ES-I3 (cell line): ENCODE data around the gene CLNK.
"Not testable (repeated sequence)": the region's sequence is repeated elsewhere in the genome, so short reads cannot be mapped to it uniquely, and the experiment has no call there.

Source experiments
- H3K36me3 ChIP-seq: 2 replicates; pipeline ENCODE4 v1.6.1; 2013; ENCODE audit warnings: mild to moderate bottlenecking, low read length, control low read depth, moderate library complexity; ENCODE audit not compliant: insufficient read depth
- H3K4me1 ChIP-seq: 2 replicates; pipeline ENCODE4 v1.6.1; 2013; ENCODE audit warnings: mild to moderate bottlenecking, control low read depth, low read length; ENCODE audit not compliant: insufficient read depth
- H3K9ac ChIP-seq: 2 replicates; pipeline ENCODE4 v1.6.1; 2013; ENCODE audit warnings: low read depth, mild to moderate bottlenecking, low read length, moderate library complexity
- H3K9me3 ChIP-seq: 2 replicates; pipeline ENCODE4 v1.6.1; 2013; ENCODE audit warnings: mild to moderate bottlenecking, low read length, moderate library complexity; ENCODE audit not compliant: control insufficient read depth, insufficient read depth

The CLNK gene

GRCh38 chr4:10623862-10624261 lies 60.7 kb downstream of the CLNK start:
- Histone ChIP-seq H3K36me3 (no peaks in the 10 kb centered on the region), H3K9me3 (no peaks in the 10 kb centered on the region), H3K9ac (no peak overlapping the region), H3K4me1 (no peaks in the 10 kb centered on the region)

DNA sequence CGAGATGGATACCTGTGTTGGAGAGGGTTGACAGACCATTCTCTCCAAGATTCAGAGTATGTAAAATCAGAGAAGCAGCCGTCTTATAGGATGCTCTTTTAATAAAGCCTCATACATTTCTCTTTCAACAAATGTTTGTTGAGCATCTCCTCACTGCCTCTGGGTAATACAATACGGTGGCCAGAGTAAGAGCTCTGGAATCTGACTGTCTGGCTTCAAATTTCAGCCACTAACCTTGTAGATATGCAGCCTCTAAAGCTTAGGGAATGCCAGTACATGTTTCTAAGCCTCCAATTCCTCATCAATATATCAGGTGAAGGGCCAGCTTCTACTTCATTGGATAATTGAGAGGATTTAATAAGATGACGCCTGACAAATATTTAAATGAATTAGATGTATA lies 61.3 kb downstream of the CLNK start:
- Histone ChIP-seq H3K9me3 (no peaks in the 10 kb centered on the region), H3K4me1 (no peaks in the 10 kb centered on the region), H3K36me3 (no peaks in the 10 kb centered on the region), H3K9ac (no peak overlapping the region)

GRCh38 chr4:10622728-10623127 lies 61.8 kb downstream of the CLNK start:
- H3K9me3 ChIP-seq, result no peaks in the 10 kb centered on the region
- no peaks in the 10 kb centered on the region for H3K4me1 ChIP-seq
- H3K9ac ChIP-seq, result no peak overlapping the region
- H3K36me3 ChIP-seq, result no peaks in the 10 kb centered on the region

GRCh38 chr4:10620935-10621488 lies 63.6 kb downstream of the CLNK start:
- no peaks in the 10 kb centered on the region for H3K4me1 ChIP-seq
- no peaks in the 10 kb centered on the region for H3K9me3 ChIP-seq
- no peaks in the 10 kb centered on the region for H3K36me3 ChIP-seq
- H3K9ac ChIP-seq, result no peak overlapping the region

DNA sequence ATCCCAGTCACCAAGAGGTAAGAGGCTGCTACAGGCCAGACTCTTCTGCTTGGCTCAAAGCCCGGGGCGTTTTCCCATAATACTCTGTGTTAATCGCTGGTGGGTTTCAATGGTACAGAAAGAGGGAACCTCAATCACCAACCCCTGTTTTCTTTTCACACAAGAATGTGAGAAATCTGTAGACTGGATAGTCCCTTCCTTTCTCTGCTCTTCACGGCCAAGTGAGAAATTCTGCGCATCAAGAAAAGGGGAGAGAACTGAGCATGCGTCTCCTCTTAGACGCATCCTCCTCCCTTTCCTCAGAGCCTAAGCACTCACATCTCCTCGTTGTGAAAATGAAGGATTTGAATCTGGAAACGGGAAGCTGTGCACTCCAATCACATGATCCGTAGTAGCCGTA lies 64.7 kb downstream of the CLNK start:
- Histone ChIP-seq H3K9ac (no peak overlapping the region), H3K4me1 (no peaks in the 10 kb centered on the region), H3K36me3 (no peaks in the 10 kb centered on the region), H3K9me3 (no peaks in the 10 kb centered on the region)

- H3K9ac ChIP-seq, result no peak overlapping the region
- H3K4me1 ChIP-seq, result no peaks in the 10 kb centered on the region
- H3K9me3 ChIP-seq, result no peaks in the 10 kb centered on the region
- H3K36me3 ChIP-seq, result no peaks in the 10 kb centered on the region
Measured at GRCh38 chr4:10619220-10619619, 65.3 kb downstream of the CLNK start.

DNA sequence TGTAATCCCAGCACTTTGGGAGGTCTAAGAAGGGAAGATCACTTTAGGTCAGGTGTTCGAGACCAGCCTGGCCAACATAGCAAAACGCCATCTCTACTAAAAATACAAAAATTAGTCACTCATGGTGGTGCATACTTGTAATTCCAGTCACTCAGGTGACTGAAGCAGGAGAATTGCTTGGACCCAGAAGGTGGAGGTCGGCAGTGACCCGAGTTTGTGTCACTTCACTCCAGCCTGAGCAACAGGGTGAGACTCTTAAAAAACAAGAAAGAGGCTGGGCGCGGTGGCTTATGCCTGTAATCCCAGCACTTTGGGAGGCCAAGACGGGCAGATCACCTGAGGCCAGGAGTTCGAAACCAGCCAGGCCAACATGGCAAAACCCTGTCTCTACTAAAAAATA lies 69.6 kb downstream of the CLNK start:
- H3K9ac ChIP-seq, H3K36me3 ChIP-seq, H3K4me1 ChIP-seq, H3K9me3 ChIP-seq: not testable (repeated sequence)

DNA sequence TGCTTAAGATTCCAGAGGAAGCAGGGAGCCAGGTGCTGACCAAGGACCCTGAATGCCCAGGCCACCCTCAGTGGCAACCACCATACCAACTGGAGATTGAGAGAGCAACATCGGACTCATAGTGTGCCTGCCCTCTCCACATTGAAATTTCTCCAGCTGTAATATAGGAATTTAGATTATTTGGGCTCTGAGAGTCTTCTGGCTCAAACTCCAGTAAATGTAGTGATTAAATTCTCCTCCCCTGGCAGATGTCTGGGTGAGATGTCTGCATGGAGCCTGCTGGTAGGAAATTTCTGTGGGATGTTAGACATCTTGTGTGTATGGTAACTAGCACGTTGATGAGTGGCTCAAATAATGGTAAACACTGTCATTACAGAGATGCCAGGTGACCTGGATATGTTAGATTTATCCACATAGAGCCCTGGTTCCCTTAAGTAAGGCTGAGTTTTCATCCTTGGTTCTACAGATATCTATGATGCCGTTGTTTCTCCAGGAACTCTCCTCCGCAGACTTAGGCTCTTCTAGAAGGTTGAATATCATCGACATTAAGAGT lies 70.6 kb downstream of the CLNK start:
- no peaks in the 10 kb centered on the region for H3K4me1 ChIP-seq
- no peaks in the 10 kb centered on the region for H3K9me3 ChIP-seq
- H3K9ac ChIP-seq, result no peak overlapping the region

DNA sequence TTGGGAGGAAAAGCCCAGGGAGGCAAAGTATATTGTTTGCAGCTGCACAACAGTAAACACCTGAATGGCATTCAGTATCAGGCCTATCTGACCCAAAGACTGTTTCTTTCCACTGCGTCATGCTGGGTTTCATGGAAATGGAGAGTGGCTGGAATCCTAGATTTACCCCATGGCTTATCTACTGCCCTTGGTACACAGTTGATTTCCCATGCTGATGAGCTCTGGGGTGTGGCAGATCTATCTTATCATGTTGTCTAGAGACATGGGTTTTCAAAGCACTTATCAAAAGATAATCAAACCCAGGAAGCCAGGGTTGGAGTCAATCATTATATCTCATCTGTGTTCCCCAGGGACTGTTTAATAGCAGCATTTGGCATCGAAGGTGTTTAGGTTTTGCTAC lies 72.1 kb downstream of the CLNK start:
- no peaks in the 10 kb centered on the region for H3K36me3 ChIP-seq
- no peaks in the 10 kb centered on the region for H3K9me3 ChIP-seq
- H3K4me1 ChIP-seq, result no peaks in the 10 kb centered on the region
- no peak overlapping the region for H3K9ac ChIP-seq

More for the DNA sequence above, 70.6 kb downstream of the CLNK start:
- H3K36me3 ChIP-seq, result no peaks in the 10 kb centered on the region

GRCh38 chr4:10611673-10612072 lies 72.9 kb downstream of the CLNK start:
- H3K36me3 ChIP-seq, result no peaks in the 10 kb centered on the region
- H3K9me3 ChIP-seq, result no peaks in the 10 kb centered on the region
- no peaks in the 10 kb centered on the region for H3K4me1 ChIP-seq
- H3K9ac ChIP-seq, result no peak overlapping the region

DNA sequence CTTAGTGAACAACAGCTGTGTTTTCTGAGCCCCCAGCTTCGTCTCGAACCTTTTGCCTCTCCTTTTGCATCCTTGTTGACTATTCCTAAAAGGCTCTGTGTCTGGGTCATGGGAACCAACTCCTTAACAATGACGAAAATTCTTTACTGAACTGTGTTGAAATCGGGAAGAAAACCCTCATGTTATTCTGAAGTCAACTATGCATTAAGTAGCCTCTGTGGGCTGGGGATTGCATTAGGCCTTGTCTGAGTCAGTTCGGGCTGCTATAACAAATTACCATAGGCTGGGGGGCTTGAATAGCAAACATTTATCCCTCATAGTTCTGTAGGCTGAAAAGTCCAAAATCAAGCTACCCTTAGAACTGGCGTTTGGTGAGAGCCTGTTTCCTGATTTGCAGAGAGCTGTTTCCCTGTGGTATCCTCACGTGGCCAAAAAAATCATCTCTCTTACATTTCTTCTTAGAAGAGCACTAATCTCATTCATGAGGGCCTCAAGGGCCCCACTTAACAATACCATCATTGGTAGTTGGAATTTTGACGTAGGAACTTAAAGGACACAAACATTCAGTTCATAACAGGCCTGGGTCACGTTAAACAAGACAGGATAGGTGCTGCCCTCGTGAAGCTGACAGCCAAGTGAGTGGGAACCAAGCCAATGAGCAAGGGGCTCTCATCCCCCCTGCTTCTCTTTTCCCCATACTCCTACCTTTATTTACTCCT lies 75.9 kb downstream of the CLNK start:
- H3K4me1 ChIP-seq, result no peaks in the 10 kb centered on the region
- no peaks in the 10 kb centered on the region for H3K36me3 ChIP-seq
- no peak overlapping the region for H3K9ac ChIP-seq
- H3K9me3 ChIP-seq, result no peaks in the 10 kb centered on the region

DNA sequence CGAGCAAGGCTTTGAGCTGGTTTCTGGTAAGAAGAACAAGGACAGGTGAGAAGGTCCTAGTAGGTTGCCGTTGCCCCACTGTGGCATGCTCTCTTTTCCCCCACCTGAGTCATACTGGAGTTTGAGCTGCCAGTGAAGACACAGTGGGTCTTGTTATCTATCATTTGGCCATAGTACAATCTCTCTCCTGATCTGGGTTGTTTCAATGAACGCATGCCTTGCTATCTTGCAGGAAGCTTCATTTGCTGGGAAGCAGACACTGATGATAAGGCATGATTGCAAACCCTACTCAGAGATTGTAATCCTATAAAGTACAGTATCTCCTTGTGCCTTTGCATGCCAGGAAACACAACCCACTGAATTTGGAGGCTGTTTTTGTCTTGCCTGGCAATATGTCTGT lies 77.4 kb downstream of the CLNK start:
- Histone ChIP-seq H3K9me3 (no peaks in the 10 kb centered on the region), H3K9ac (no peak overlapping the region), H3K36me3 (no peaks in the 10 kb centered on the region), H3K4me1 (no peaks in the 10 kb centered on the region)

- H3K4me1 ChIP-seq, result no peaks in the 10 kb centered on the region
- no peaks in the 10 kb centered on the region; the same call in 1 of the 2 replicates for H3K9me3 ChIP-seq
- no peaks in the 10 kb centered on the region for H3K36me3 ChIP-seq
- no peak overlapping the region for H3K9ac ChIP-seq
Measured at GRCh38 chr4:10606483-10607155, 77.9 kb downstream of the CLNK start.

DNA sequence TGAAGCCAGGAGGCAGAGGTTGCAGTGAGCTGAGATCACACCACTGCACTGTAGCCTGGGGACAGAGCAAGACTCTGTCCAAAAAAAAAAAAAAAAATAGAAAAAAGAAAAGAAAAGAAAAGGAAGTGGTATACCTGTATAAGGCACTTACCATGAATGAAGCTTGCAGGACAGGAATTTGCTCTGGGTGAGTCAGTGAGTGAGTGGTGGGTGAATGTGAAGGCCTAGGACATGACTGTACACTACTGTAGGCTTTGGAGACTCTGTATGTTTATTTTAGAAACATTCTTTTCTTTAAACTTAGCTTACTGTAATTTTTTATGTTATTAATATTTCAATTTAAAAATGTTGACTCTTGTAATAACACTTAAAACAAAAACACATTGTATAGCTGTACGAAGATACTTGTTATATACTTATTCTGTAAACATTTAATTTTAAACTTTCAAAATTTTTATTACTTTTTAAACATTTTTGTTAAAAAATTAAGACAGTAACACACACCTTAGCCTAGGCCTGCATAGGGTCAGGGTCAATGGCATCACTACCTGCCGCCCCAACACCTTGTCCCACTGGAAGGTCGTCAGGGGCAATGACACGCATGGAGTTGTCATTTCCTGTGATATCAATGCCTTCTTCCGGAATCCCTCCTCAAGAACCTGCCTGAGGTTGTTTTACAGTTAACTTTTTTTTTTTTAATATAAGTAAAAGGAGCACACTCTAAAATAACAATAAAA lies 78.7 kb downstream of the CLNK start:
- Histone ChIP-seq H3K9me3 (no peaks in the 10 kb centered on the region; the same call in 1 of the 2 replicates), H3K36me3 (no peaks in the 10 kb centered on the region), H3K4me1 (no peaks in the 10 kb centered on the region), H3K9ac (no peak overlapping the region)
